C4-2B (cell line): Measurements from ENCODE around the gene TF.

Source experiments
- CTCF ChIP-seq: fragments of 450-650 bp; conservative IDR thresholded peaks from 2 replicates; pipeline ENCODE4 v1.5.1; 2017; ENCODE audit warnings: mild to moderate bottlenecking
- ZFX ChIP-seq: fragments of 450-650 bp; IDR thresholded peaks from 2 replicates; pipeline ENCODE4 v1.6.1; 2017

- TF ChIP-seq CTCF (no peak), ZFX (no peak)
These were observed 46.7 kb upstream of the TF start for GRCh38 chr3:133699467-133699866.
